K562 (cell line): Measurements from ENCODE around the gene PANK2. TPM values are rescaled to one million over a fixed set of nuclear protein-coding genes. Genes with fewer than 3 reads are reported as not detected.

Experiments used
- CLOCK ChIP-seq: fragments of 250-450 bp; sonication (Bioruptor Pico); IDR thresholded peaks from 2 replicates; pipeline ENCODE4 v1.4.0; 2020; ENCODE audit warnings: mild to moderate bottlenecking, moderate library complexity, borderline replicate concordance
- CXXC5 ChIP-seq: fragments of 250-450 bp; sonication (Bioruptor Pico); IDR thresholded peaks from 2 replicates; pipeline ENCODE4 v1.8.0; 2022; ENCODE audit warnings: inconsistent platforms, mild to moderate bottlenecking, moderate library complexity
- DEAF1 ChIP-seq: fragments of 450-650 bp; formaldehyde crosslinking; IDR thresholded peaks from 2 replicates; pipeline ENCODE4 v1.4.0; 2020; ENCODE audit warnings: mild to moderate bottlenecking, moderate library complexity
- FOS ChIP-seq: IDR thresholded peaks from 3 replicates; pipeline ENCODE4 v1.6.1; 2011; ENCODE audit not compliant: insufficient read length; ENCODE audit errors: extremely low read depth
- GATAD2B ChIP-seq: fragments of 450-650 bp; IDR thresholded peaks from 2 replicates; pipeline ENCODE4 v1.6.1; 2017; ENCODE audit warnings: mild to moderate bottlenecking, borderline replicate concordance
- HNRNPUL1 ChIP-seq: fragments of 200-400 bp; formaldehyde crosslinking; IDR thresholded peaks from 2 replicates; pipeline ENCODE4 v1.6.1; 2017; ENCODE audit warnings: low read length
- ID3 ChIP-seq, 2 experiments: fragments of 250-450 bp in 1 of 2; fragments of 450-650 bp in 1 of 2; sonication (Bioruptor Pico) in 1 of 2; IDR thresholded peaks; 2 replicates each; pipeline versions ENCODE4 v1.6.1 to v1.8.0; 2016 to 2021; ENCODE audit warnings: mild to moderate bottlenecking in 2 of 2, moderate library complexity in 2 of 2, missing compliant biosample characterization in 1 of 2, missing genetic modification characterization in 1 of 2
- KLF13 ChIP-seq: fragments of 450-650 bp; IDR thresholded peaks from 2 replicates; pipeline ENCODE4 v1.6.1; 2016; ENCODE audit warnings: missing genetic modification characterization, low read depth, mild to moderate bottlenecking, missing compliant biosample characterization, moderate library complexity, borderline replicate concordance
- LEF1 ChIP-seq: fragments of 450-650 bp; IDR thresholded peaks from 2 replicates; pipeline ENCODE4 v1.6.1; 2016; ENCODE audit warnings: mild to moderate bottlenecking
- MCM5 ChIP-seq: fragments of 450-650 bp; IDR thresholded peaks from 2 replicates; pipeline ENCODE4 v1.6.1; 2016; ENCODE audit warnings: low read depth
- NCOA4 ChIP-seq: fragments of 450-650 bp; IDR thresholded peaks from 2 replicates; pipeline ENCODE4 v1.6.1; 2018; ENCODE audit warnings: mild to moderate bottlenecking; ENCODE audit not compliant: partially characterized antibody
- NCOR1 ChIP-seq: fragments of 450-650 bp; IDR thresholded peaks from 2 replicates; pipeline ENCODE4 v1.6.1; 2016; ENCODE audit warnings: mild to moderate bottlenecking, moderate library complexity
- POLR2AphosphoS2 ChIP-seq: IDR thresholded peaks from 2 replicates; pipeline ENCODE4 v1.6.1; 2012; ENCODE audit warnings: low read length, improper control_type of control experiment
- POLR3G ChIP-seq: IDR thresholded peaks from 2 replicates; pipeline ENCODE4 v1.6.1; 2011; ENCODE audit not compliant: insufficient read length, insufficient replicate concordance; ENCODE audit errors: extremely low read depth
- SMAD3 ChIP-seq: fragments of 450-650 bp; formaldehyde crosslinking; conservative IDR thresholded peaks from 2 replicates; pipeline ENCODE4 v1.4.0; 2020; ENCODE audit warnings: mild to moderate bottlenecking
- SMARCC2 ChIP-seq: fragments of 450-650 bp; IDR thresholded peaks from 2 replicates; pipeline ENCODE4 v1.6.1; 2017; ENCODE audit warnings: antibody characterized with exemption, moderate library complexity, mild to moderate bottlenecking, low read depth
- SMC3 ChIP-seq: conservative IDR thresholded peaks from 2 replicates; pipeline ENCODE4 v1.6.1; 2011; ENCODE audit warnings: low read depth, low read length, improper control_type of control experiment; ENCODE audit not compliant: insufficient read depth
- VEZF1 ChIP-seq: fragments of 200-800 bp; sonication (Bioruptor generic); IDR thresholded peaks from 2 replicates; pipeline ENCODE4 v1.6.1; 2017; ENCODE audit warnings: missing genetic modification characterization, missing compliant biosample characterization
- ZC3H11A ChIP-seq: IDR thresholded peaks from 2 replicates; pipeline ENCODE4 v1.6.1; 2012; ENCODE audit warnings: low read depth, low read length, improper control_type of control experiment
- ZNF436 ChIP-seq: fragments of 250-450, 450-650 bp; sonication (Bioruptor Pico); formaldehyde crosslinking; IDR thresholded peaks from 2 replicates; pipeline ENCODE4 v1.7.0; 2020; ENCODE audit warnings: mild to moderate bottlenecking
- ZNF583 ChIP-seq: fragments of 250-450 bp; sonication (Bioruptor Pico); IDR thresholded peaks from 2 replicates; pipeline ENCODE4 v1.4.0; 2020
- ZNF586 ChIP-seq: fragments of 450-650 bp; formaldehyde crosslinking; conservative IDR thresholded peaks from 2 replicates; pipeline ENCODE4 v1.4.0; 2020; ENCODE audit warnings: mild to moderate bottlenecking, moderate library complexity
- ZNF668 ChIP-seq: fragments of 250-450 bp; sonication (Bioruptor Pico); IDR thresholded peaks from 2 replicates; pipeline ENCODE4 v1.8.0; 2022; ENCODE audit warnings: mild to moderate bottlenecking, inconsistent platforms
- ZNF75A ChIP-seq: fragments of 450-650 bp; formaldehyde crosslinking; IDR thresholded peaks from 2 replicates; pipeline ENCODE4 v1.4.0; 2020; ENCODE audit warnings: mild to moderate bottlenecking
- ZNF764 ChIP-seq: fragments of 250-450 bp; sonication (Bioruptor Pico); IDR thresholded peaks from 2 replicates; pipeline ENCODE4 v1.4.0; 2020; ENCODE audit warnings: low read depth, mild to moderate bottlenecking, moderate library complexity
- polyA plus RNA-seq, 8 experiments: library from polyadenylated mRNA; depleted of rRNA in 4 of 8; stranded (reverse) in 5 of 8; unstranded in 3 of 8; fragments of >200 nt; fragmentation: Nextera tagmentation in 2 of 8; fragmentation: Illumina TruSeq in 1 of 8; extraction: Ambion mirVana in 2 of 8; extraction: Trizol in 1 of 8; gene quantifications; 2 replicates each; pipeline versions ENCODE4 v1.2.1 to v1.2.3, GENCODE V29; 2011 to 2014; ENCODE audit warnings: inconsistent platforms in 1 of 8, missing spikeins in 1 of 8
- total RNA-seq, 7 experiments: library from RNA; depleted of rRNA in 6 of 7; stranded (reverse); fragments of >200 nt in 6 of 7; fragmentation: Illumina TruSeq in 2 of 7; extraction: Trizol in 2 of 7; gene quantifications; 2 replicates each; pipeline versions ENCODE4 v1.2.1 to v1.2.3, GENCODE V29; 2011 to 2021; ENCODE audit warnings: low replicate concordance in 1 of 7

The PANK2 gene
- total and polyA plus RNA-seq, 9 of the 15 experiments (the other 6 are each of a cell fraction or from before 2014, with no cell fraction given) = 14.9 to 43.5 (median 31.4) TPM

GRCh38 chr20:3843490-3843889 is 45.7 kb upstream of the PANK2 start (continued):
- no peak for TF ChIP-seq HNRNPUL1
- TF ChIP-seq POLR2AphosphoS2 = no peak
- no peak for TF ChIP-seq NCOA4
- no peak for TF ChIP-seq ZNF75A (CRISPR knock-in tag)
- TF ChIP-seq CXXC5 (CRISPR knock-in tag) = peak; percentile 32; the same call in 1 of the 2 replicates
- TF ChIP-seq ZC3H11A = no peak
- peak; percentile 3 for TF ChIP-seq FOS
- peak; percentile 30; the same call in 1 of the 2 replicates for TF ChIP-seq SMARCC2
- no peak for TF ChIP-seq ZNF586 (CRISPR knock-in tag)
- TF ChIP-seq ZNF436 = no peak
- no peak; the same call in 1 of the 2 replicates for TF ChIP-seq VEZF1
- TF ChIP-seq CLOCK (CRISPR knock-in tag) = no peak
- peak; percentile 60; the same call in 1 of the 2 replicates for TF ChIP-seq GATAD2B
- peak; percentile 29; the same call in 1 of the 2 replicates for TF ChIP-seq NCOR1
- TF ChIP-seq ZNF668 = no peak
- no peak for TF ChIP-seq DEAF1 (CRISPR knock-in tag)
- no peak for TF ChIP-seq ZNF583
- TF ChIP-seq POLR3G = no peak
- TF ChIP-seq ZNF764 (CRISPR knock-in tag) = no peak
- TF ChIP-seq LEF1 = no peak
- TF ChIP-seq SMAD3 = no peak
- no peak for TF ChIP-seq MCM5
- no peak for TF ChIP-seq KLF13 (tag)
- no peak for TF ChIP-seq SMC3
- no peak for TF ChIP-seq ID3 (CRISPR knock-in tag; IDR thresholded peaks at IDR 0.05)
- TF ChIP-seq ID3 (tag; IDR thresholded peaks at IDR 0.05) = no peak
